NCI-H1694 treated with DMSO at 0.1 percent for 48 hours (cell line): Measurements from ENCODE around the gene PRKCH.

Experiments used
- DNase-seq: peaks from one replicate; lab custom pipeline; 2025; lab: John Stamatoyannopoulos, UW

The PRKCH gene

DNA sequence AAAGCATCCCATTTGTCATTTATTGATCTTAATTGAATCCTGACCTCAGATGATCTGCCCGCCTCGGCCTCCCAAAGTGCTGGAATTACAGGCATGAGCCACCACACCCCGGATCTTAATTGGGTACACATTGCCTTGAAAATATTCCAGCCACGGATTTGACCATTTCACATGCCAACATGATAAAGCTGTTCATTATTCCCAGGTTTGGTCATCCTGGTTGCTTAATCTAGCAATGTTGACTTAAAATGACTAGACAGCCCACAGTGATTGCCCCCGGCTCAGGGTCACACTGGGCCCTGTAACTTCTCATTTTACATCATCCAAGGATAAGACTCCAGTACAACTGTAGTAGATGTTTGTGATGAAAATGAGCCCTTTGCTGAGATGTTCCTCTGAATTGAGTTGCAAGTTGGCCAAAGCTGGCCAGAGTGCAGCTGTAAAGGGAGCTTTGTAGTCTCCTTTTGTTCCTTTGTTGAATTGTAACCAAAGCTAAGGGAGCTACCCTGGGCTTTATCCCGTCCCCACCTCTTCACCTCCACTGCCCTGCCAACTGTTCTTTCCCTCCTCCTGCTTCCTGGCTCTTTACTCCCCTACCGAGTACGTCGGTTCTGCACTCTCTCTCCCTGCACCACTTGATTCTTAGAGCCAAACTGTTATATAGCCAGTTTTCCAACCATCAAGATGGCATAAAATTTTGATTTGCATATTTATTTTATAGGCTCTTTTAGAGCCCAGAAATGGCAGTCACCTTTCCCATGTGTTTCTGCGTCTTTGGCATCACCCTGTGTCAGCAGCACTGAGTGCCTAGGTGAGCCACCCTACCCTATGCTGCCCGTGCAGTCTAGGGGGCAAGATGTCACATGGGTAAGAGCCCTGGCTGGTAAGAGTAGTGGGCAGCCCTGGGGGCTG is 232.6 kb downstream of the PRKCH start:
- no peak for DNase-seq

DNA sequence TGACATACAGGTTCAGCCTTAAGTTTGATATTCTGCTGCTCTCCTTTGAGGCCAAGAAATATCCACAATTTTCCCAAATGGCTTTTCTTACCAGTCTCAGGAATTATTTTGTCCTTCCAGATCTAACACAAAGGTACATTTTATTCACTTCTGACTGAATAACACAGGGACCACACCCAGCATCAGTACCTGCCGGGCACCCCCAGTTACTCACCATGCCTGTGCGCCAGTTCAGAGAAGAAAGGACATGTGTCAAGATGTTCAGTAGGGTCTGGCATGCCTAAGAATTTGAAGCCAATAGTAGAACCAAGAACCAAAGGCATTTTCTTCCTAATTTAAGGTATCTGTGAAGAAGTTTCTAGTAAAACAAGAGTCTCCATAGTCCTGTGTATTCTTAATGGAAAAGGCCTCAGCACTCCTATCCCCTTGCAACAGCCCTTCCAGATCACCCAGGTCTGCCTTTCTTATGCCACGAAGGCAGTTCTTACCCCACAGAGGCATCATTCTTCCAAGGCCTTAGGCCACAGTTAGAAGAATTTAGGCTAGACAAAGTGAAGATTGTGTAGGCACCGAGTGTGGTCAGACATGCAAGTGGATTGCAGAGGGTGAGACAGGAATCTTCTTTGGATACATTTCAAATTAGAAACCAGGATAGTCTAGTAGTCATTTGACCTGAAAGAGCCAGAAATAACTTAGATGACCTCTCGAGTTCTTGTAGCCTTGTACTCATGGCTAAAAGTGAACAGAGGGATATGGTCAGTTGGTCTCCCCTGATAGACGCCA is 233.9 kb downstream of the PRKCH start:
- no peak for DNase-seq

DNA sequence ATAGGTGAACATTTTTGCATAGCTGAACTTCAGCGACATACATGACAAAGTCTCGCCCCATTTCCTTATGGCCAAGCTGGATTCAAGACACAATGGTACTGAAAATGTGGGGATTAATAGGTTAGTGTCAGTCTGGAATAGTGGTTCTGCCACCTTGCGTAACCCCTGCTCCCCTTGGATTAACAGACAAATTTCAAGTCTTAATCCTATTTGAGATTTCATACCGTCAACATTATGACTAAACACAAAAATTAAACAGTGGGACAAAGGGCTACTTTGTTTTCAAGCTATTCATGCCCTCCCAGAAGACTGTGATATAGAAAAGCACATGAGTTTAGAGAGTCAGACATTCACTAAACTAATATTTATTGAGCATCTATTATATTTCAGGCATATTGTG is 235.1 kb downstream of the PRKCH start:
- DNase-seq = no peak

DNA sequence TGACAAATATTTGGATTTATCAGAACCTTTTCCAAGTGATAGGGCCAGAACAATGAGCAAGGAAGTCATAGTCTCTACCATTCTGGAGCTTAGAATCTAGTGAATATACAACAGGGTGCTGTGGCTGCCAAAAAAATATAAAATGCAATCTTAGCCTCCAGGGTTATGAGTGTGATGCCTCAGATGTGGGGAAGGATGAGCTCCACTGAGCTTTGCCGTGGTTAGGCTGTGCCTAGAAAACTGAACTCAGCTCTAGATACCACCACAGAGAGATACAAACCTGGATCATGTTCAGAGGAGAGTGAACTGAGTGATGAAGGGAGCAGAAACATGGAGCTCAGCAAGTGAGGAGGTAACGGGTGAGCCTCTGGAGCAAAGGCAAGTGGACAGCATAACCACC is 235.9 kb downstream of the PRKCH start:
- no peak for DNase-seq

DNA sequence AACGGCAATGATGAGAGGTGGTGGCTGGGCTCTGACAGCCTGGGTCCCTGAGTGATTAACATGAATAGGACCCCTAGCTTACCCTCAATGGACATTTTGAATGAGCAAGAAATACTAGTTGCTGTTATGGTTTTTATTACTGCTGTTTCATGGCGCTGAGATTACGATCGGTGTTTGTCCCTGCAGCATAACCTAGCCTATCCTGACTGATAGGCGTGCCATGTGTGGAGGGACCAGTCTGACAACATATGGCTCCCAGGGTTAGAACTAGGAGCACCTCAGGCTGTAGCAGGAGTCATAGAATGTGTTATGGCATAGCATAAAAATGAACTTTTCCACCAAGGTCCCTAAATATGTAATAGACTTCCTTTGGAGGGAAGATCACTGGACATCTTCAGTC is 236.5 kb downstream of the PRKCH start:
- no peak for DNase-seq

DNA sequence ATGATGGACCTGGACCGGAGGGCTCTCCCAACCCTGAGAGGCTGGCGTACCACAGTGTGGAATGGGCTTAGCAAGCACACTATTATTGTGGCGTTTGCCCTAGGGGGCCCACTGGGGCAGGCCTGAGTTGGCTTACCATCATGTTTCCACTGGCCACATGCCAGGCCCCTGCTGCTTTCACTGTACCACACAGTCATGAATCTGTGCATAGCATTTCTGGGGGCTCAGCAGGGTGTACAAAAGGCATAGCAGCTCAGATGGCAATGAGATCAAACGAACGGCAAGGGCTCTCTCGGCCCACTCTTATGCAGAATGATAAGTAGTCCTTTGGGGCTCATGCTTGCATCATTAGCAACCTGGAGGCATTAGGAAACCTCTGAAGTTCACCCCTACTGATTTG is 236.9 kb downstream of the PRKCH start:
- DNase-seq = no peak

DNA sequence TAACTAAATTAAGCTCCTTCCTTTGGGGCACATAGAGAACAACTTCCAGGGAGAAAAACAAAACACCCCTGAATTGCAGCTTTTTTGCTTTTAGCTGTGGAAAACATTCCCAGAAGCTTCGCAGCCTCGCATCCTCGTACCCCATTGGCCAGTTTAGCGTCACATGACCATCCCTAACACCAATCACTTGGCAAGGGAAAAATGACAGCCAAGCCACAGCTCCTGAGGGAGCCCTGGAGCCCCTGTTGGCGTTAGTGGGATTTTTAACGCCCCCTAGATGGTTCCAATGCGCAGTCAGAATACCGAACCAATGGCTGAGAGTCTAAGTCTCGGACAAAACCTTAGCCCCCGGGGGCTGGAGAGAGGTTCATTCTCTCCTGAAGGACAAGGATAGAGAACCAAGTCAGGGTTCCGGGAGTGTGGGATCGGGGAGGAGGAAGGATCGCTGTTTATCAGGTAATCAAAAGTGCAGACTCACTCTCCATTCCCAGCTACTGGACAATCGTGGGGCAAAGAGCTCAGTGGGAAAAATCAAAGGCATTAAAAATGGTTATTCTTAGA is 238.3 kb downstream of the PRKCH start:
- DNase-seq = no peak

DNA sequence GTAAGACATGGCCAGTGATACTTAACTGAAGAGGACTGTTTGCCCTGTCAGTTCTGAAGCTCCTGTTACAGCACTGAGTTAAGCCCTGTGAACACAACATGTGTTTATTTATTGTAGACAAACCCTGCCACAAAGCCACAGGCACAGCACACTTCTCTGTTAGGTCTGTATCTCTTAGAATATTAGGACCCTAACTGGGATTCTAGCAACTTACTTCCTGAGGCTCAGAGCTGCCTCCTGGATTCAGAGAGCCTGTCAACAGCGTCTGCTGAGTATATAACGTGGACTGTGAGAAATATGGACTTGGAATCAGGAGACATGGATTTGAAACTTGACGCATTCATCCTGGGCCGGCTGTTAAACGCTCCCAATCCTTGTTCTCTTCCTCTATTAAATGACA is 238.9 kb downstream of the PRKCH start:
- no peak for DNase-seq

DNA sequence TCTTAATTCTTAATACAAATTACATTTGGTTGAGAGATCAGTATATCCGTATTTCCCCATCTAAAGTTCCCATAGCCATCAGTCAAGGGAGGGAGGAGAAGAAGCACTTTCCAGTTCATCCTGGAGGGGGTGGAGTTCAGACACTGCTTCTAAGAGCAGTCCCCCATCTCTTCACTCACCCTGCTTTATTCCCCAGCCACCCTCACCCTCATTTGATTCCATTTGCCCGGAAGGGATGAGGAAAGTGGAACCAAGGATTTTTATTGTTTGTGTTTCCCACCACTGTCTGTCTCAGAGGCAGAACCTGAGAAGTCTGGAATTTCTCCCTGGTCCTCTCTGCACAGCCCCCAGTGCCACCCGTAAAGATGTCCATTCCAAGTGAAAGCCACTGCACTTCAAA is 239.7 kb downstream of the PRKCH start:
- no peak for DNase-seq

DNA sequence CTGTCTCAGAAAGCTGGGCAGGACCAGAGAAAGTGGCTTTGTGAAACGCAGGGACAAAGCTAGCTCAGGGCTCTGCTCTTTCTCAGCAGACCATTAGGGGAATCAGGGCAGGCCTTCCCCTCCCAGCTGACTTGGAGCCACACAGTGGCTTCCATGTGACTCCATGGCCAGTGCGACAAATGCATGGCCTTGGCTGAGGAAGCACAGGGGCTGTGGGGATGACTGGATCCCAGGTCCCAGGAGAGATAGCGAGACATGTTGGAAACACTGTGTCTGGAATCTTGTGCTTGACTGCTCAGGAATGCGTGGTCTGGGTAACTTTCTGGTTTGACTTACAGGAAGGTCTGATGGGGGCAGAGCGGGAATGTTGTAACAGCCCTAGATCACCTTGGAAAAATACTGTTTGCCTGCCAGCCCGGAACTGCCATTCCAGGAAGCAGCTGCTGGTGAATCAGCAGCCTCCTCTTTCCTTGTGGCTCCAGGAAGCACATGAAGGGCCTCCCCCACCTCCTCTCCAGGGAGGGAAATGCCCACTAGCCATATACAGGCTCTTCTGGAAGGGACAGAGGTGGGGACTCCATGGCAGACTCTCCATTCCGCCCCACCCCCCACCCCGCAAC is 240.4 kb downstream of the PRKCH start:
- DNase-seq = no peak

DNA sequence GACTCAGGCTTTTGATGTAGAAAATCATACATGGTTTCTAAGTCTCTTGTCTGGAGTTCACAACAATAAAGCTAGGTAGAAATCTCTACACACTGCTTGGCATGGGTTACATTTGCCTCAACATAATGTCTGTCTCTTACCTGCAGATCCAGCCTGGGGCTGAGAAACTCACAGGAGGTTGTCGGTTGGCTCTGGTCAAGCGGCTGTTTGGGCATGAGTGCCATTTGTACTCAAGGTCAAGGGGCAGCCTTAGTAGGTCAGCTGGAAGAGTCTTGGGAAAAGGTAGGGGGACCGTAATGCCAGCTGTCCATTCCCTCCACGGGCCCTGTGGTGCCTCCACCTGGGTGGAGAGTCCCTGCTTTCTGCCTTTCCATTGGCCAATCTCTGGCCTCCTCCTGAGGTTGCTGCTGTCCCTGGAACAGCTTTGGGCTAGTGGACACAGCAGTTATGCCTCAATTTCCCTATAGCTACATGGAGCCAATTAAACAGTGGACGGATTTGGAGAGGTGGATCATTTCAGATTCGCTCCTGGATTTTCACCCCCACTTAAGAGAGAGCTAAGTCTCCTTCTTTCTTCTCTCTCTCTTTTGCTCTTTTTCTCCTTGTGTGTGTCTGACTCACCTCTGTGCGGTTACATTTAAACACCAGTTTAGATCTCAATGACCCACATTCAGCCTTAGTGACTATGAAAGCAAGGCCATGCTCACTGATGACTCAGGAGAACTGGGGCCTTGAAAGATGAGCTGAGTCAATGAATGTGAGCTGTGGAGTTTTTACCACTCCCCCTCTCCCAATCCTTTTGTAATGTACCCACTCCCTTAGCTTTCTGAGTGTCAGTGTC is 241.2 kb downstream of the PRKCH start:
- no peak for DNase-seq

DNA sequence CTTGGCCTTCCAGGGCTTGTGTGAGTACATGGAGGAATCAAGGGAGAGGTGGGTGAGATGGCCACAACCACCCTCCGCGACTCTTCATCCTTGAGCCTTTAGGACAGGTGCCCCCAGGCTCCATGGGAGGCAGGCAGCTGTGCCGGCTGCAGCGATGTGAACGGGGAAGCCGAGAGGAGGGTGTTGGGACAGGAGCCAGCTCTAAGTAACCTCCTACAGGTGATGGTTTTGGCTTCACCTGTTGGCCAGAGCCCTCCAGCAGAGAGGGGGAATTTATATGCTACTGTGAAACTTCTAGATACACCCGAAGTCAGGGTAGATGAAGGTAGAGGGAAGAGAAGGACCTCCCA is 241.8 kb downstream of the PRKCH start:
- DNase-seq = no peak

DNA sequence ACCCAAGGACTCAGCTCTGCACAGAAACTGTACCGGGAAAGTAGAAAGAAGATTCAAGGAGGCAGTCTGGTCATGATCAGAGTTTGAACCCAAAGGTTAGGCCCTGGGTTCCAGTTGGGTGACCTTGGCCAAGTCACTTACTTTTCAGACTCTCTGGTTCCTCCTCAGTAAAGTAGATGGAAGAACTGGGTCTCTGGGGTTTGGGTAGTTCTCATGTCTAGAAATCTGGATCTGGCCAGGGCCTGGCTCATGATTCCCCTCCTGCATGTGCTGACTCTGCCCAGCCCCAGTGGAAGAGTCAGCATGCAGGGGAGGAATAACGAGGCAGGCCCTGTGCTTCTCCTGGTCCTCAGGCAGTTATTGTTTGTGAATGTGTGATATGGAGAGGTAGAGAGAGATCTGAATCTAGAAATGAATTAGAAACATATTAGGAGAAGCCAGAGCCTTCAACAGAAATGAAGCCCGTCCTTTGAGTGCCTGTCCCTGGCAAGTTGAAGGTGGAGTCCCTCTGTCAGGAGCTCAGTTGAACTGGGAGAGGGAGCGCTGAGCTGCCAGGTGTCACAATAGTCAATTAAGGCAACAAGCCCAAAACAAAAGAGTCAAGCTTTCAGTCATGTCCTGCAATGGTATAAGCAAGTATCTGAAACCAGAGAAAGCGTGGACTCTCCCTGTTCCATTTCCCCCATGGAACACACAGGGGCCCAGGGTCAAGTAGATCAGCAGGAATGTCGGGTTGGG is 242.7 kb downstream of the PRKCH start:
- DNase-seq = no peak

DNA sequence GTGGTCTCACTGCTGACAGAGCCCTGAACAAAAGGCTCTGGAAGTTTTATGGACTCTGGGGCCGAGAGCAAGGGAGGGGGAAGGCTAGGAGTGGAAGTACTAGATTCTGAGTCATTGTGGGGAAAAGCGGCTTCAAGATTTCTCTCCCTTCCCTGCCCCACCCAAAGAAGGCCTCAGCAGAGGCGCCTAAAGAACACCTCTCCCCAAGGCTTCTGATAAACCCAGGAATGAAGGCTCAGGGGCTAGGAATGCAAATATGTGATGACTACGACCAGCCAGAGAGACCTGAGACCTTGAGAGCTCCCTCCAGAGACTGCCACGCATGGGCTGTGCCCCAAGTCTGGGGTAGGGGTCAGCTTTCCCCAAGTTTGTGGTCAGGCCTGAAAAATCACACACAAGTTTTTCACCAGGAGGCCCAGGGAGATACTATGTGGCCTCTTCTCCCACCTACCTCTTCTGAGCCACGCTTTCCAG is 243.3 kb downstream of the PRKCH start:
- DNase-seq = no peak

DNA sequence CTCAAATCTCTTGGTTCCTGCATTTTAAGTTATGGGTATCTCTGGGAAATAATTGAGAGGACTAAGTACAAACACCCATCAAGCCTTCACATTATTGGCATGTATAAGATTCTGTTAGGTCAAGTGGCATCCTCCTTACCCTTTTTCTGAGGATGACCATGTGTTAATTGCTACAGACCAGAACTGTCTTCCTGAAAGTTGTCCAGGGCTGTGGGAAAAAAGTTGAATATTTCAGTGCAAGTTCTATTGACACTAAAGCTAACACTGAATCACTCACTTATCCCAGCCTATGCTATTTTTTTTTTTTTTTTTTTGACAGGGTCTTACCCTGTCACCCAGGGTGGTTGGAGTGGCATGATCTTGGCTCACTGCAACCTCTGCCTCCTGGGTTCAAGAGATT is 243.8 kb downstream of the PRKCH start:
- no peak for DNase-seq

DNA sequence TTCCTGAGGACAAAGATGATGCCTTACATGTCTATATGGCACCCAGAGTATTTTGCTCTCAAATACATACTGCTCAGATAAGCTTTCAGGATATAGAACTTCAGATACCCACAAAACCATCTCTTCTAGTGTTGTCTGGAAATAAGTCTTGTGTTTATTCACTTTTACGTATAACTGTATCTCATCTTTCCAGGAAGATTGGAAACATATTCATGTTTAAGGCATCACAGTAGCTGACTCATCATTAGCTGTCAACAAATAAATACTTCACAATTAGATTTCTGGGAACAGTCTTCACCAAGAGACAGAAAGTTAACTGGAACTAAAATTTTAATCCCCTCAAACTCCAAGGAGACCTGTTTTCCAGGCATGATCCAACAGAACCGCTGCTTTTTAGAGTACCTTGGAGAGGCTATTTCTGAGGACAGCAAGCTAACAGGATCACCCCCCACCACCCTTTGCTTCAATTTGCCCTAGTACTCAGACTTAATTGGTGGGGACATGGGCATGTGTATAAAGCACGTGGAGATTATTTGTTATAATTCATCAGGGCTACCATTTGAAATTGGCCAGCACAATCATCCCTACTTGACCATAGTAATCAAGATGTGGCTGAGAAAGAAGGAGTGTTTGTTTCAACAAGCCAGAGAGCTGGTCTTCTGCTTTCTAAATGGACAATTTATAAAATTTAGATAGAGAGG is 244.6 kb downstream of the PRKCH start:
- DNase-seq = no peak

DNA sequence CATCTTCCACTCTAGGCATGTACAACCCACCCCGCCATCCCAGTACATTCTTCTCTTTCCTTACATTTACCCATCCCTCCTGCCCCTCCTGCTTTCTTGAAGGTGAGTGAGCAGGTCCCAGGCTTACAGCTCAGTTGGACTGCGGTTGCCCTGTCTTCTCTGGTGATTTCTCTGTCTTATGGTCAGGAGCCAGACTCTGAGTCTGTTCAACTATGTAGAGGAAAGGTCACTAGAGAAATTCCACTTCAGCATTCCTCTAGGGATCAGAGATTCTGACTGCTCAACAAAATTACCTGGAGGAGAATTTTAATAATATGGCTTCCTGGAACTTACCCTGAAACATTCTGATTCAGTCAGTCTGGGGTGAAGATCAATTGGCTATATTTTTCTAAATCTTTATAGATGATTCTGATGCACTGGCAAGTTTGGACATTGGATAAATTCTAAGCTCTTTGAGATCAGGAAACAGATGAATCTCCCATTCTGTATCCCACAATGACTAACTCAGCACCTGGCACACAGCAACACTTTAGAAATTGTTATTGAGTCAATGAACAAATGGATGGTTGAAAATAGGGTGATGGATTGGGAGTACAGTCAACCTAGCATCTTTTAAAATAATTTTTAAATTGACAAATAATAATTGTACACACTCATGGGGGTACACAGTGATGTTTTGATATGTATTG is 245.3 kb downstream of the PRKCH start:
- no peak for DNase-seq

DNA sequence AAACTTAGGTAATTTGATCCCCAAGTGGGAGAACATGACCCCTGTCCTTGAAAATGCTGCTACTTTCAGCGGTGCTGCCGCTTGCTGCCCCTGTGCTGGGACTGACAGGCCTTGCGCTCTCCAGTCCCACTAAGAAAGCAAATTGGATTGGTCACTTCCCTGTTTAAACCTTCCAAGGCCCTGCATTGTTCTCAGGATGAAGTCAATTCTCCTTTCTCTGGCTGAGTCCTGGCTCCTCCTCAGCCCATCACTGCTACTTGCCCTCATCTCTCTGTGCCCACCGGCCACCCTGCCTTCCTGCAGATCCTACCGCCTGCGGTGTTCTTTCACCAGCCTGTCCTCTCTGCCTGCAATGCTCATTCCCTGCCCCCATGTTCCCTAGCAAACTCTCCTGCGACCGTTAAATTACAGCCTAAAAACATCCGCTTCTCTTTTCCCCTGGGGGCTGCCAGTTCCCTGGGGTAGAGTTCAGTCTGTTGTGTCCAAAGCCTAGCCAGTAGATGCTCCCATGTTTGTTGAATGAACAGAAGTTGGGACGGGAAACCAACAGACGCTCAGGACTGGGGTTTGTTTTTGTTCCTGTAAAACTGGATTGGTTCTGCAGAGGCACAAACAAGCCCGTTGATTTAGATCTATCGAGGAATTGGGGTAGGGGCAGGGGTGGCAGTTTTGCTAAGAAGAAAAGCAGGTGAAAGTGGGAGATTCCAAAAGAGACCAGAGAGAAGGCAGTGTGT is 246.6 kb downstream of the PRKCH start:
- no peak for DNase-seq

DNA sequence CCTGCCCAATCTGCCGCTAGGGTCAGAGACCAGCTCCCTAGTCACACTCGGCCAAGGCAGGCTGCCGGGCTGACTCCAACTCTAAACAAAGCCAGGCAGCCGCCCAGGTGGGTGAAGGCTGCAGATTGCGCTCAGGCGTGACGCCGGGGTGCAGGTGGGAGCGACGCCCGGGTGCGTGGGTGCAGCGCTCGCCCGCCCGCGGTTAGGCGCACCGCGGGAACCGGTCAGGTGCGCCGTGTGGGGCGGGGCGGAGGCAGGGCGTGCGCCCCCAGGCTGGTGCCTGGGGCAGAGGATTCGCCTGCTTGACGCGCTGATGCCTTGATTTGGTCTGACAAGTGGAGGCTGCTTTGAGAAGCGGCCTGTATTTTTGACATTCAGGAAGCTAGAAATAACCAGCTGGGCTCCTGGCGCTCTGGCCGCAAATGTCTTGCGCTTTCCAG is 247.2 kb downstream of the PRKCH start:
- DNase-seq = no peak
